Measurements from ENCODE around the gene POP7.
A peak's percentile ranks its signal among the peaks of the same experiment; 100 is the strongest.
"Not testable (repeated sequence)": the region's sequence is repeated elsewhere in the genome, so short reads cannot be mapped to it uniquely, and the experiment has no call there.

The POP7 gene

GRCh38 chr7:100692578-100692961 lies 13.4 kb upstream of the POP7 start:
- no peak for DNase-seq

- no peak for DNase-seq
These were observed 12.4 kb upstream of the POP7 start for GRCh38 chr7:100693312-100694097.

GRCh38 chr7:100694098-100694745 lies 11.7 kb upstream of the POP7 start, which contains the start of gene GIGYF1:
TSS of gene GIGYF1 (minus strand) at chr7:100694250. CDS start at chr7:100688238, 6,012 bp downstream.
- peak; percentile 40 for DNase-seq

GRCh38 chr7:100696123-100696521 lies 9.8 kb upstream of the POP7 start:
- no peak for DNase-seq

- DNase-seq = no peak
These were observed 6.9 kb upstream of the POP7 start for GRCh38 chr7:100699018-100699417.

- not testable (repeated sequence) for DNase-seq
These were observed 4.8 kb upstream of the POP7 start for GRCh38 chr7:100701089-100701488.

- DNase-seq = peak; percentile 70
These were observed 585 bp upstream of the POP7 start for GRCh38 chr7:100705320-100705752.

GRCh38 chr7:100706672-100707311 lies 871 bp downstream of the POP7 start:
- DNase-seq = no peak

GRCh38 chr7:100708395-100708794 lies 2.5 kb downstream of the POP7 start:
- no peak for DNase-seq

GRCh38 chr7:100710452-100710851 lies 4.5 kb downstream of the POP7 start:
- DNase-seq = no peak

GRCh38 chr7:100711369-100711768 lies 5.4 kb downstream of the POP7 start:
- DNase-seq = no peak

- no peak for DNase-seq
These were observed 8.8 kb downstream of the POP7 start for GRCh38 chr7:100714725-100715124.

- not testable (repeated sequence) for DNase-seq
These were observed 11.2 kb downstream of the POP7 start for GRCh38 chr7:100717073-100717472.

GRCh38 chr7:100719523-100720278 lies 13.8 kb downstream of the POP7 start:
- no peak for DNase-seq

GRCh38 chr7:100720279-100720670 lies 14.4 kb downstream of the POP7 start, which contains the start of gene EPO:
TSS of gene EPO (plus strand) at chr7:100720468. CDS start at chr7:100720981, 513 bp downstream.
- no peak for DNase-seq

GRCh38 chr7:100720671-100721504 lies 15.0 kb downstream of the POP7 start:
- DNase-seq = no peak

- no peak for DNase-seq
These were observed 15.5 kb downstream of the POP7 start for GRCh38 chr7:100721505-100721812.

GRCh38 chr7:100722480-100723212 lies 16.7 kb downstream of the POP7 start:
- DNase-seq = no peak

- DNase-seq = no peak
These were observed 17.9 kb downstream of the POP7 start for GRCh38 chr7:100723732-100724275.

- DNase-seq = not testable (repeated sequence)
These were observed 18.4 kb downstream of the POP7 start for GRCh38 chr7:100724364-100724763.
